ENCODE data around the gene ZNF43.

- TF ChIP-seq CTCF (IDR thresholded peaks at IDR 0.05 in 2 of 3, conservative IDR thresholded peaks at IDR 0.05 in 1 of 3; ENCODE audit: borderline replicate concordance in 1 of 3, insufficient read depth in 1 of 3, low read depth in 2 of 3, low read length in 2 of 3) (no peak), REST (IDR thresholded peaks at IDR 0.05; ENCODE audit: low read depth) (no peak), MAX (IDR thresholded peaks at IDR 0.05) (no peak), ATF3 (IDR thresholded peaks at IDR 0.05) (no peak), ZBTB33 (IDR thresholded peaks at IDR 0.05; ENCODE audit: extremely low read depth, insufficient replicate concordance, low read length) (no peak), RAD21 (IDR thresholded peaks at IDR 0.05; ENCODE audit: low read depth) (no peak), POLR2A (IDR thresholded peaks at IDR 0.05; ENCODE audit: borderline replicate concordance, extremely low read depth, insufficient read depth, insufficient read length) (no peak), YY1 (IDR thresholded peaks at IDR 0.05; ENCODE audit: extremely low read depth, insufficient replicate concordance, low read depth, low read length) (no peak)
These were observed 11.3 kb downstream of the ZNF43 start for GRCh38 chr19:21824679-21825078.

All from HCT116 (cell line).